GM11168 (cell line): ENCODE data around the gene TNNT1.

ENCODE experiments used
- in situ Hi-C: fragments of 300-500 bp; cut with MboI; formaldehyde crosslinking; loops from one replicate; pipeline ENCODE4 v1.12.0; 2022; ENCODE audit warnings: low sequenced_read_pairs; ENCODE audit not compliant: unreplicated experiment

The TNNT1 gene

DNA sequence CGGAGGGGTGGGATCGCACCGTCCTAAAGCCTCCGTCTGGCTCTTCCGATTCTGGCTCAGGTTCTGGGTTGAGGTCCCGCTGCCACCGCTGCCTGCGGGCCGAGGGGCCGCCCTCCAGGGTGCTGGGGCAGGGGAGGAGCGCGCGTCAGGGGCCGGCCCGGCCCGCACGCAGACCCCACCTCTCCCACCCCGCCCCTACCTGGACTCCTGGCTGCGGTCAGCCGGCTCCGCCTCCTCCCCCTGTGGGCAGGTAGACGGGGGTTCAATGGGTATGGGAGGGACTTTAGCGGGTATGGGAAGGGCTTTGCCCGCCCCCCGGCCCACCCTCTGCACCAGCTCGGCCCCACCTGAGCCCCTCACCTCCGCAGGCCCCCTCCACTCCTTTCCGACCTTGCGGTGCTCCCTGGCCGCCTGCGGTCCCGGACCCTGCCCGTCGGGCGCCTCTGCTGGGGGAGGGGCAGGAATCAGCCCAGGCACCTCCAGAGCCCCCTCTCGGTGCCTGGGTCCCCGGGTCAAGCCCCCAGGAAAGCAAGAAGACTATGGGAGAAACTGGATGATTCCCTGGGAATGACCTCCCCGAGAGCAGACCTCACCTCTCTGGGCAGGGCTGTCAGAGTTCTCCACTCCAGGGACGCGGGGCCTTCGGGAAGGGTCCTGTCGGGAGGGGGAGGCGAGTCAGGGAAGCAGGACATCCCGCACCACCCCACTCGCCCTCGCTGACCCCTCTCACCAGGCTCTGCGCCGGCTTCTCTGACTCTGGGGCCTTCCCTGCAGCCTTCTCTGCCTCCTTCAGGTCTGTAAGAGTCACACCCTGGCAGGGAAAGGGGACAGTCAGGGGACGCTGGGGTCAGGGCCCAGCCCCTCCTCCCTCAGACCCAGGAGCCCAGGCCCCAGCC, 56.3 kb downstream of the TNNT1 start:
- in situ Hi-C loops: no loop called here

DNA sequence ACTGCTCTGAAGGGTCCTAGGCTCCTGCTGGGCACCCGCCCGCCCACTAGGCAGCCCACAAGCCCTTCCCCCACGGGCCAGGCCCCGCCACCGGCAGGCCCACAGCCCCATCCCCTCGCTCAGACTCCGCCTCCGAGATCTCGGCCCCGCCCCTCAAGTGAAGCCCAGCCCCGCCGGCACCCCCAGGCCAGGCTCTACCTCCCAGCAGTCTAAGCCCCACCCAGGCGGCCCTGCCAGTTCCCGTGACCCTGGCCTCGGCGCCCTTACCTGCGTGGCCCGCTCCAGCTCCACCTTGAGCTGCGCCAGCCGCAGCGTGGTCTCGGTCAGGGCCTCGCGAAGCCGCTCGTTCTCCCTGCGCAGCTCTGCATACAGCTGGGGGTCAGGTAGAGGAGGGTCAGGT, 57.1 kb downstream of the TNNT1 start:
- in situ Hi-C loops: no loop called here

DNA sequence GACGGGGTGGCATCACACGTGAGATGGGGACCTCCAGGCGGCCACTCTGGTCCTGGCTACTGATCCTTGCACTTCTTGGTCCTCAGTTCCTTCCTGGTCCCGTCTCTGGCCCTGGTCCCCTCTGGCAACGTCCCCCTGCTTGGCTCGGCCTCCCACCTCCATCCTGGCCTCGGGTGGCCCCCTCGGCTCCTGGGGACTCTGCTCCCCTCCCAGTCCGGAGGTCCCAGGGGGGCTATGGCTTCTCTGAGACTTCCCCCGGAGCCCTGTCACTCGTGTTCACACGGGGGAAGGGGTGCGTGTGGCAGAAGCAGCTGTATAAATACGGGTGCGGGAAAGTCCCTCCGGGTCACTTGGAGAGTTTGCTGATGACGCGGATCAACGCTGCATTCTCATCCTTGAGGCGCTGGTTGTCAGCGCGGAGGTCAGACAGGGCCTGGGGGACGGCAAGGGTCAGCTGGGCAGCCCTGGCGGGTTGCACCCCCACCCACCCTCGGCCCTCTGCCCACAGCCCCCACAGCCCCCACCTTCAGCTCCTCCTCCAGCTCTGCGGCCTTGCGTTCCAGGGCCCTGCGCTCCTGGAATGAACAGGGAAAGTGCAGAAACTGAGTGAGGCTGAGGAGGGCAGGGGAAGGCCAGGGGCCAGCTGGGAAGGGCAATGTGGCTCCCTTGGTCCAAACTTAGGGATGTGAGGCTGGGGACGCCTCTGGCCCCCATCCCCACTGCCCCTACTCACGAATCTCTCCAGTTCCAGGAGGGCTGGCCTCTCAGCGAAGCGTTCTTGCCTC, 57.7 kb downstream of the TNNT1 start:
- in situ Hi-C loops: no loop called here

DNA sequence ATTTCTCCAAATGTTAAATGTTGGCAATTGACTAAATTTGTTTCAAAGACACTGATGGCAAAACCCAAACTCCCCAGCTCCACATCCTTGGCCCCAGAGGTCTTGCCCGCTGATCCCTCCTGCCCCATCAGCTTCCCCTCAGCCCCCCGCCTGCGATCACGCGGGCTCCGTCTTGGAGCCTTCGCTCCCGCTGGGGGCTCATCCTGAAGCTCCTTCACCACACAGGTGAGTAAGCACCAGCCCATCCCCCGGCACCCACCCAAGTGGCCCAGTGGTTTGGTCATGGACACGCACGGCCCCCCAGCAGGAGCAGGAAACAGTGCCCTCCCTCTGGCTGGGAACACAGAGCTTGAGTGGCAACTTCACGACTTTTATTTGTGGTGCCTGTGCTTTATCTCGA, 58.4 kb downstream of the TNNT1 start:
- in situ Hi-C loops: no loop called here

DNA sequence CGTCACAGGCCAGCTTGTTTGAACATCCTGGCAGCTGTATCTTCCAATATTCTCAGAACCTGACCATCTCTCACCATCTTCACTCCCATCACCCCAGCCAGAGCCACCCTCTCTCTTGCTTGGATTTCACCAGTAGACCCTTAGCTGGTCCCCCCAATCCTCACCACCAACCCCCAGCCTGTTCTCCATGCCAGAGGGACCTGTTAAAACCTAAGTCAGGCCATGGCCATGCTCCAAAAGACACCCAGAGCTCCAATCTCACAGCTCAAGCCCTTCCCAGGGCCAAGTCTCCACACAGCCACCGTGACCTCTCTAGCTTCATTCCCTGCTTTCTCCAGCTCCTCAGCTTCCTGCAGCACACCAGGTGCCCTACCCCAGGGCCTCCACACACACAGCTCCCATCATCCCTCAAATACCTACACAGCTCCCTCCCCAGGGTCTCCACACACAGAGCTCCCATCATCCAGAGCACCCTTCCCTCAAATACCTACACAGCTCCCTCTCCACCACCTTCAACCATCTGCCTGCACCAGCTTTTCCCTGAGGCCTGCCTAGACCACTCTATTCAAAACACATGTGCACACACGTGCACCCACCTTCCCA, 59.6 kb downstream of the TNNT1 start:
- in situ Hi-C loops: no loop called here

DNA sequence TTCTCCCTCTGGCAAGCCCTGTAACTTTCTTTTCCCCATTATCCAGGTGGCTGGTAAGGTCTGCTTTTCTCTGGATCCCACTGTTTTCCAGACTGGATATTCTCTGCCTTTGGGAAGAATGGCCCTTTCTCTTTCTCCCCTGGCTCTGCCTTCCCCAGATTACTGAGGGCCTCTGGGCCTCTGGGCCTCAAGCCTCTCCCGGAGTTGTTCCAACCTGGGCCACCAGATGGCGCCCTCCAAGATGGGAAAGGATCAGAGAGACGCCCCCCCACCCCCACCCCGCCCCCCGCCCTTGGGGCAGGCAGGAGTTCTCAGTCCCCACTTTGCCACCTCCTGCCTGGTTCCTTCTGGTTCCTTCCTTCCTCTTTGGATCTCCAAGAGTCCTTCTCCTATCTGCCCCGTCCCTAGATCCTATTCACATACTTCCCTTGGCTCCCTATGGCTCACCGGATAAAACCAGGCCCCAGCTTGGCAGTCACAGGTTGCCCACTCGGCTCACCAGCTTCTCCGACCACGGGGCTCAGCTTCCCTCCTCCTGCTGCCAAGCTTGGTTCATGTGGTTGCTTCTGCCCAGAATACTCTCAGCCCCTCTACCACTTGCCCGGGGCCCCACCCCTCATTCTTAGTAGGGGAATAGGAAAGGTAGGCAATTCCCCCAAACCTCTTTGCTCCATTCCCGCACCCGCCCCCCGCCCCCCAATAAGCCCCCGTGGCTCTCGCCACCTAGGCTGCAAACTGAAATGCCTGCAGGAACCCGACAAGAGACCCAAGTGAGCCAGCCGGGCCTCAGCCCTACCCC, 60.3 kb downstream of the TNNT1 start:
- in situ Hi-C loops: no loop called here

DNA sequence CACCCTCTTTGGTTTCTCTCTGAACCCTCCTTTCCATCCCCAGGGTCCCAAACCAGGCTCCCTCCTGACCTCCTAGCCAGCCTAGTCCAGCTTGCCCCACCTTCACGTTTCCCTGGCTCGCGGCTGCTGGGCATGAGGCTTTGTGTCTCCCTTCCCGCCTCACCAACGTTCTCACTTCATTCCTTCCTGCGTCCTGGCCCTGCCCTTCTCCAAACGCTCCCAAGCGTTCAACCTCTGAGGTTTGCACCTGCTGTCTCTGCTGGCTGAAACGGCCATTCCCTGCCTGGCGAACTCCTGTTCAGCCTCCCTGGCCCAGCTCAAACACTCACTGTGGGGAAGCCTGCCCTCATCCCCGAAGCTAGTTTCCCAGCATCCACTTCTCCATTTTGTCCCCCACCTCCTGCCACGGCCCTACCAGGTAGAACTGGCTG, 61.0 kb downstream of the TNNT1 start:
- in situ Hi-C loops: no loop called here

DNA sequence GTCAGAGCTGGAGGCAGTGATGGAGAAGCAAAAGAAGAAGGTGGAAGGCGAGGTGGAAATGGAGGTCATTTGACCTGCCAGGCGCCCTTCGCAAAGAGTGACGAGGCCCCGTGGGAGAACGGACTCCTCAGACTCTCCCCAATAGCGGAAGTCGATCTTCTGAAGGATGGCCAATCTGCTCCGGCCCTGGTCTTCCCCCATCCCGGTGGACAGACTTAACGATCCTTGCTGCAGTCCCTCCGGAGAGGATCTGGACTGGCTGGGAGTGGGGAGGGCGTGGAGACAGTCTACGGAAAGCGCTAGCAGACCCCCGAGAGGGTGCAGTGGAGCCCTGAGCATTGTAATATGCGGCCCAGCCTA, 61.5 kb downstream of the TNNT1 start:
- in situ Hi-C loops: no loop called here

DNA sequence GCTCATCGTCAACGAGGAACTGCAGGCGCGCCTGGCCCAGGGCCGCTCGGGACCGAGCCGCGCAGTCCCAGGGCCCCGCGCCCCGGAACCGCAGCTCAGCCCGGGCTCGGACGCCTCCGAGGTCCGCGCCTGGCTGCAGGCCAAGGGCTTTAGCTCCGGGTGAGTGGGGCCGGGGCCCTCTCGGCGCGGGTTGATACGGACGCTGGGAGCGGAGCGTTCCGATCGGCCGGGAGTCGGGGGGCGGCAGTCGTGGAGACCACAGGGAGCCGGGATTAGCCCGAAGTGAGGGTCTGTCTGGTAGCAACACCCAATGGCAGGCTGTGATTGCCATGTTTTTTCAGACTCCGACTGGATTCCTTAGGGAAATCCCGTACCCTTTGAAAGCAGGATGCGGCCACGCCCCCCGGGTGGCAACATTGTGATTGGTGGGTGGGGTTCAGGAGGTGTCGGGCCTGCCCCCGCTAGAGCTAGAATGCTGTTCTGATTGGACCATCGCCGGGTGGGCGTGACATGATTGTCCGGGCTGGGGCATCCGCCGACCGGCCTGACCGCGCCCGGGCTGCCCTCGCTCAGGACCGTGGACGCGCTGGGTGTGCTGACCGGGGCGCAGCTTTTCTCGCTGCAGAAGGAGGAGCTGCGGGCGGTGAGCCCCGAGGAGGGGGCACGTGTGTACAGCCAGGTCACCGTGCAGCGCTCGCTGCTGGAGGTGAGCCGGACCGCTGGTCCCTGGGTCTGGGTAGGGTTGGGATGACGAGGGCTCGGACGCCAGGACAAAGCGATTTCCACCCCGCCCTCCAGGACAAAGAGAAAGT, 62.1 kb downstream of the TNNT1 start:
- in situ Hi-C loops: no loop called here

DNA sequence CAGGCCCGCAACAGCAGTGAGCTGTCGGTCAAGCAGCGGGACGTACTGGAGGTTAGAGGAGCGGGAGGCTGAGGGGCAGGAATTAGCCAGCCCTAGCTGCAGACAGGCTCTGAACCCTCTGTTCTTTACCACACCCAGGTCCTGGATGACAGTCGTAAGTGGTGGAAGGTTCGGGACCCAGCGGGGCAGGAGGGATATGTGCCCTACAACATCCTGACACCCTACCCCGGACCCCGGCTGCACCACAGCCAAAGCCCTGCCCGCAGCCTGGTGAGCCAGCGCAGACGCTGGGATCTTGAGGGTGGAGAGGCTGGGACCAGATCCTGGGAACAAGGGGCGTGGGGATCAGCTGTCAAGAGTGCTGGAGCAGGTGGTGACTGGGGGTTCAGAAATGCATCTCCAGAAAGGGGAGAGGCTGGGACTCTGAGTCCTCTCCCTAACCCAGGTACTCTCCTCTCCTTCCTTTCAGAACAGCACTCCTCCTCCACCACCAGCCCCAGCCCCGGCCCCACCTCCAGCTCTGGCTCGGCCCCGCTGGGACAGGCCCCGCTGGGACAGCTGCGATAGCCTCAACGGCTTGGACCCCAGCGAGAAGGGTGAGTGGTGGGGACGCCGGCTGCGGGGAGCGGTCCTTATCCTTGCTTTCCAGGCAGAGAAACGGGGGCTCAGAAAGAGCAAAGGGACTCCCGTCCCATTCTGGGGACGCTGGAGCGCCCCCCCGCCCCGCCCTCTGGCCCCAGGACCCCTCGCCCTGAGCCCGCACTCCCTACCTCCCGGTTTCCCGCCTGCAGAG, 62.9 kb downstream of the TNNT1 start:
- in situ Hi-C loops: no loop called here

DNA sequence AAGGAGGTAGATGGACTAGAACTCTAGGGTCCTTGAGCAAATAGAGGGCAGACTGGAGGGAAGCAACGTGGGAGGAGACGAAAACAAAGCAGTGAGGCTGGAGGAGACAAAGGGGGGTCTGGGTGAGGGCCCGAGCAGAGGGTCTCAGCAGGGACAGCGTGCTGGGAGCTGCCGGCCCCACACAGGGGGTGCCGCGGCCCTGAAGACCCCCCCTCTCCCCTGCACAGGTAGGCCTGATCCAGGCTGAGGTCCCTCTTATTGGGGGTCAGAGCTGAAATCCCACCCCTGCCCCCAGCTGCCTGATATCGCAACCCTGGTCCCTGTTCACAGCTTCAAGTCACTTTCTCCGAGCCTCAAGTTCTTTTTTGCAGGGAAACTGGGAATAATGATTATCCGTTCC, 64.6 kb downstream of the TNNT1 start:
- in situ Hi-C loops: no loop called here

DNA sequence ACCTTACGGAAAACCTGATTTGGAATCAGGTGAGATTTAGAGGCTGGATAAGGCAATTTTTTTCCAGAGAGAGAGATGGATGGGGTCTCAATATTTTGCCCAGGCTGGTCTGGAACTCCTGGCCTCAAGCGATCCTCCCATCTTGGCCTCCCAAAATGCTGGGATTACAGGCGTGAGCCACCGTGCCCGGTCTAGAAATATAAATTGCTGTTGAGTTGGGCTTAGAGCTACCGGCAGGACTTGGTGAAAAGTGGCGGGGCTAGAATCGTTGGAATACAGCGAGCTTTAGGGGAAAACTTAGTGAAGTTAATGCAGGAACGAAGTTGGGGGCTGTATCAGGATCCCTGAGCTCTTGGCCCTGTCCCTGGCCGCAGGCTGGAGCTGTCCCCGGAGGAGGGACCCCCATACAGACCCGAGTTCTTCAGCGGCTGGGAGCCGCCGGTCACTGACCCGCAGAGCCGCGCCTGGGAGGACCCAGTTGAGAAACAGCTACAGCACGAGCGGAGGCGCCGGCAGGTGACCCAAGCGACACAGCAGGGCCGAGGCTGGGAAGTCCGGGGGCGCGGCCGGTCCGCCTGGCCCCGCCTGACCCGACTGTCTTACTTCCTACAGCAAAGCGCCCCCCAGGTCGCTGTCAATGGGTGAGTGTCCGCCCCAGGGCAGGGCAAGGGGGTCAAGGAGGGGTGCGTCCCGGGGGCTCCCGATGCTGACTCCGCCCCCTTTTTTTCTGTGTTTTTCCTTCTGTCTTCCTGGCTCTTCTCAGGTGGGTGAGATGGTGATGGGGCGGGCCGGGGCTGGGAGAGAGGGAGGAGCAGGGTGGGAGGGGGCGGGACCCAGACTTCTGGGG, 65.8 kb downstream of the TNNT1 start:
- in situ Hi-C loops: no loop called here
